IMR-90 (cell line): ENCODE data around the gene CALN1. TPM values are rescaled to one million over a fixed set of nuclear protein-coding genes. Genes with fewer than 3 reads are reported as not detected.

ENCODE experiments used
- ATAC-seq: fragments of 200-7000 bp; cut with Tn5 transposase; 2 replicates; pipeline ENCODE4 v1.9.1; 2020; ENCODE audit warnings: low read depth, mild to moderate bottlenecking, moderate library complexity
- BruUV-seq: library from RNA; stranded (reverse); fragments of 400-500 nt; replicated peaks from 2 replicates; lab custom pipeline; 2021; lab: Mats Ljungman, UMichigan
- CTCF ChIA-PET: fragments of 300-600 bp; formaldehyde crosslinking; extraction: SDS; loops from one replicate; lab custom pipeline; 2021; ENCODE audit warnings: antibody characterized with exemption; lab: Yijun Ruan, JAX
- POLR2A ChIA-PET: fragments of 300-600 bp; sonication (Branson Sonifier 250); formaldehyde crosslinking; loops from one replicate; lab custom pipeline; 2022; ENCODE audit warnings: antibody characterized with exemption; ENCODE audit not compliant: unreplicated experiment; lab: Charles Lee
- DNase-seq: peaks from one replicate; pipeline ENCODE4 v3.0.0; 2013
- H2AFZ ChIP-seq: replicated peaks from 2 replicates; pipeline ENCODE3; 2013; ENCODE audit warnings: low read length, mild to moderate bottlenecking; ENCODE audit not compliant: poor library complexity
- H2AK5ac ChIP-seq: 2 replicates; pipeline ENCODE4 v1.6.1; 2013; ENCODE audit warnings: low read depth, low read length, inconsistent platforms
- H2AK9ac ChIP-seq: replicated peaks from 2 replicates; pipeline ENCODE3; 2013; ENCODE audit warnings: mild to moderate bottlenecking, low read depth, low read length, moderate library complexity; ENCODE audit not compliant: poor library complexity
- H2BK120ac ChIP-seq: 2 replicates; pipeline ENCODE4 v1.6.1; 2013; ENCODE audit warnings: low read depth, low read length, inconsistent platforms
- H2BK15ac ChIP-seq: 3 replicates; pipeline ENCODE4 v1.6.1; 2013; ENCODE audit warnings: low read depth, low read length, inconsistent platforms
- H2BK20ac ChIP-seq: 2 replicates; pipeline ENCODE4 v1.6.1; 2013; ENCODE audit warnings: low read depth, mild to moderate bottlenecking, inconsistent platforms, low read length, moderate library complexity
- H2BK5ac ChIP-seq: 2 replicates; pipeline ENCODE4 v1.6.1; 2013; ENCODE audit warnings: mild to moderate bottlenecking, low read depth, low read length, inconsistent platforms; ENCODE audit not compliant: poor library complexity, severe bottlenecking
- H3K14ac ChIP-seq: replicated peaks from 2 replicates; pipeline ENCODE4 v1.6.1; 2013; ENCODE audit warnings: low read depth, low read length, inconsistent platforms
- H3K18ac ChIP-seq: 2 replicates; pipeline ENCODE4 v1.6.1; 2013; ENCODE audit warnings: low read depth, low read length, control low read depth
- H3K23ac ChIP-seq: 2 replicates; pipeline ENCODE4 v1.6.1; 2013; ENCODE audit warnings: low read depth, low read length, inconsistent platforms
- H3K27ac ChIP-seq: 2 replicates; pipeline ENCODE4 v1.5.1; 2013; ENCODE audit warnings: mild to moderate bottlenecking, control low read depth, low read length; ENCODE audit not compliant: insufficient read depth
- H3K27me3 ChIP-seq: 2 replicates; pipeline ENCODE4 v1.6.1; 2013; ENCODE audit warnings: low read length; ENCODE audit not compliant: control insufficient read depth, insufficient read depth
- H3K36me3 ChIP-seq: 2 replicates; pipeline ENCODE4 v1.6.1; 2013; ENCODE audit warnings: low read length, mixed read lengths; ENCODE audit not compliant: control insufficient read depth, insufficient read depth
- H3K4ac ChIP-seq: 2 replicates; pipeline ENCODE4 v1.6.1; 2013; ENCODE audit warnings: low read depth, low read length, inconsistent platforms
- H3K4me1 ChIP-seq: 2 replicates; pipeline ENCODE4 v1.6.1; 2013; ENCODE audit warnings: low read length, mixed read lengths; ENCODE audit not compliant: control insufficient read depth, insufficient read depth
- H3K4me2 ChIP-seq: 2 replicates; pipeline ENCODE4 v1.6.1; 2013; ENCODE audit warnings: low read depth, mild to moderate bottlenecking, control low read depth, low read length, moderate library complexity
- H3K4me3 ChIP-seq: 2 replicates; pipeline ENCODE4 v1.5.1; 2013; ENCODE audit warnings: low read depth, mild to moderate bottlenecking, control low read depth, low read length, moderate library complexity; ENCODE audit not compliant: insufficient read depth
- H3K56ac ChIP-seq: 2 replicates; pipeline ENCODE4 v1.6.1; 2013; ENCODE audit warnings: low read length, inconsistent platforms; ENCODE audit not compliant: insufficient read depth; ENCODE audit errors: extremely low read depth
- H3K79me1 ChIP-seq, 2 experiments: 2 replicates each; pipeline ENCODE4 v1.6.1; 2013; ENCODE audit warnings: low read length in 2 of 2, inconsistent platforms in 1 of 2, low read depth in 1 of 2
- H3K9ac ChIP-seq: 2 replicates; pipeline ENCODE4 v1.6.1; 2013; ENCODE audit warnings: low read depth, low read length, control low read depth
- H3K9me1 ChIP-seq: 2 replicates; pipeline ENCODE4 v1.6.1; 2013; ENCODE audit warnings: low read length, inconsistent platforms; ENCODE audit not compliant: insufficient read depth
- H3K9me3 ChIP-seq: 2 replicates; pipeline ENCODE4 v1.6.1; 2013; ENCODE audit warnings: low read length; ENCODE audit not compliant: control insufficient read depth, insufficient read depth
- H4K20me1 ChIP-seq: 2 replicates; pipeline ENCODE4 v1.6.1; 2013; ENCODE audit warnings: low read length, inconsistent platforms; ENCODE audit not compliant: insufficient read depth
- H4K5ac ChIP-seq: 2 replicates; pipeline ENCODE4 v1.6.1; 2013; ENCODE audit warnings: mild to moderate bottlenecking, low read depth, low read length, control low read depth
- H4K8ac ChIP-seq, 2 experiments: 2 replicates each; pipeline ENCODE4 v1.6.1; 2013; ENCODE audit warnings: low read depth in 2 of 2, low read length in 2 of 2, control low read depth in 1 of 2, inconsistent platforms in 1 of 2
- H4K91ac ChIP-seq: 2 replicates; pipeline ENCODE4 v1.6.1; 2013; ENCODE audit warnings: low read depth, low read length, inconsistent platforms; ENCODE audit not compliant: insufficient read depth
- BHLHE40 ChIP-seq: fragments of 150-350 bp; IDR thresholded peaks from 2 replicates; pipeline ENCODE4 v1.6.1; 2016; ENCODE audit warnings: mild to moderate bottlenecking, low read depth, low read length
- CEBPB ChIP-seq: IDR thresholded peaks from 2 replicates; pipeline ENCODE4 v1.6.1; 2012; ENCODE audit warnings: low read depth, low read length, improper control_type of control experiment
- CHD1 ChIP-seq: IDR thresholded peaks from 2 replicates; pipeline ENCODE4 v1.6.1; 2012; ENCODE audit warnings: low read depth, low read length, improper control_type of control experiment
- CTCF ChIP-seq: conservative IDR thresholded peaks from 2 replicates; pipeline ENCODE4 v1.5.1; 2012; ENCODE audit warnings: mild to moderate bottlenecking, low read depth, low read length, improper control_type of control experiment
- ELK1 ChIP-seq: fragments of 150-350 bp; IDR thresholded peaks from 2 replicates; pipeline ENCODE4 v1.6.1; 2016; ENCODE audit warnings: low read depth, mild to moderate bottlenecking, low read length, moderate library complexity, borderline replicate concordance
- MAFK ChIP-seq: IDR thresholded peaks from 2 replicates; pipeline ENCODE4 v1.6.1; 2012; ENCODE audit warnings: low read depth, low read length, improper control_type of control experiment
- MAZ ChIP-seq: IDR thresholded peaks from 2 replicates; pipeline ENCODE4 v1.6.1; 2012; ENCODE audit warnings: low read depth, mild to moderate bottlenecking, low read length, improper control_type of control experiment, moderate library complexity, borderline replicate concordance
- MXI1 ChIP-seq: IDR thresholded peaks from 2 replicates; pipeline ENCODE4 v1.6.1; 2012; ENCODE audit warnings: low read depth, mild to moderate bottlenecking, low read length, moderate library complexity, borderline replicate concordance
- NFE2L2 ChIP-seq: fragments of 150-350 bp; IDR thresholded peaks from 2 replicates; pipeline ENCODE4 v1.6.1; 2016; ENCODE audit warnings: low read depth, mild to moderate bottlenecking, low read length
- RAD21 ChIP-seq: IDR thresholded peaks from 2 replicates; pipeline ENCODE4 v1.6.1; 2012; ENCODE audit warnings: low read length, improper control_type of control experiment
- RFX5 ChIP-seq: IDR thresholded peaks from 2 replicates; pipeline ENCODE4 v1.8.0; 2012; ENCODE audit warnings: low read depth, mild to moderate bottlenecking, low read length, moderate library complexity
- SMC3 ChIP-seq: fragments of 150-350 bp; IDR thresholded peaks from 2 replicates; pipeline ENCODE4 v1.6.1; 2016; ENCODE audit warnings: low read depth, mild to moderate bottlenecking, antibody characterized with exemption, low read length, moderate library complexity
- WGBS, 2 experiments: methylation state at CpG; one replicate each; pipeline versions ENCODE4 v1.1.5 to v1.1.7; 2013; ENCODE audit warnings: missing lambda C conversion rate in 2 of 2; ENCODE audit not compliant: insufficient read length in 1 of 2; ENCODE audit errors: extremely low coverage in 2 of 2; 5-methylcytosine and 5-hydroxymethylcytosine counted together
- dilution Hi-C: fragments of 300-500 bp; cut with HindIII; formaldehyde crosslinking; loops from one replicate; pipeline ENCODE4 v1.14.3; 2018; ENCODE audit warnings: low sequenced_read_pairs; ENCODE audit not compliant: unreplicated experiment
- in situ Hi-C: fragments of 300-500 bp; cut with MboI; formaldehyde crosslinking; loops from 3 replicates; pipeline ENCODE4 v1.14.3; 2019; ENCODE audit warnings: low sequenced_read_pairs, inconsistent platforms, mixed read lengths
- intact Hi-C: fragments of 100-400 bp; cut with micrococcal nuclease; formaldehyde crosslinking; loops from 2 replicates; pipeline ENCODE4 v1.10.0; 2022
- polyA plus RNA-seq, 3 experiments: library from polyadenylated mRNA; depleted of rRNA; stranded (reverse); fragments of >200 nt; gene quantifications; 2 replicates each; pipeline ENCODE4 v1.2.3, GENCODE V29; 2012; ENCODE audit warnings: low replicate concordance in 1 of 3
- total RNA-seq: library from RNA; depleted of rRNA; stranded (reverse); fragments of >200 nt; gene quantifications from 2 replicates; pipeline ENCODE4 v1.2.3, GENCODE V29; 2012
- TF ChIP-seq, protein P1 (sequence below): fragments of 150-350 bp; IDR thresholded peaks from 2 replicates; pipeline ENCODE4 v1.6.1; 2017; ENCODE audit warnings: mild to moderate bottlenecking, antibody characterized with exemption, low read length, low read depth

CALN1 gene
- total and polyA plus RNA-seq, 2 of the 4 experiments (the other 2 are of a cell fraction) = not detected

DNA sequence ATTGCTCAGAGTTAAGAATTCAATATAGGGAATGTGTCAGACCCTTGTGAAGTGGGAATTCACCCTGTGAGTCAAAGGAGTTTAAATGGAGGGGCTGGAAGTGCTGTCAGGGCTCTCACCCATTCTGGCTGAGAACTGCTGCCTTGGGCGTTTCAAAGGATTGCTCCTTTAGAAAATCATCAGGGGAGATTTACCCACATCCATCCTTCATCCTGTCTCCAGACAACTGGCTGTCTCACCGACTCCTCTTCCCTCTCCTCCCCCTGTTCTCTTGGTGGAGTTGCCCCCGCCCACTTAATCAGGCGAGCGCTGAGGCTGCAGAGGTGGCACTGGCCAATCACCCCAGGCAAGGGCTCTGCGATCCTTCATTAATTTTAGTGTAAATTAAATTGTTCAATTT lies 554.8 kb downstream of the CALN1 start:
- no peak overlapping the region for H3K56ac ChIP-seq
- in situ Hi-C loops (no loop called here), intact Hi-C loops (no loop called here), dilution Hi-C loops (no loop called here)
- no peak overlapping the region for H2BK120ac ChIP-seq
- no peaks in the 10 kb centered on the region for H3K79me1 ChIP-seq
- H3K23ac ChIP-seq = no peak overlapping the region
- ChIA-PET POLR2A (no interaction called here), CTCF (no interaction called here)
- H3K14ac ChIP-seq = no peak overlapping the region
- no peak overlapping the region for H4K8ac ChIP-seq
- H4K20me1 ChIP-seq = no peaks in the 10 kb centered on the region
- no peak overlapping the region for H2AK9ac ChIP-seq
- H2AK5ac ChIP-seq = no peak overlapping the region
- no peak overlapping the region for H3K27ac ChIP-seq
- TF ChIP-seq CHD1 = no peak
- no peak for TF ChIP-seq BHLHE40
- TF ChIP-seq RAD21 = no peak
- no peak for TF ChIP-seq NFE2L2
- no peak for TF ChIP-seq MXI1
- no peak for TF ChIP-seq ELK1
- TF ChIP-seq RFX5 = no peak
- TF ChIP-seq CTCF = no peak
- no peak for TF ChIP-seq CEBPB
- TF ChIP-seq, protein P1, sequence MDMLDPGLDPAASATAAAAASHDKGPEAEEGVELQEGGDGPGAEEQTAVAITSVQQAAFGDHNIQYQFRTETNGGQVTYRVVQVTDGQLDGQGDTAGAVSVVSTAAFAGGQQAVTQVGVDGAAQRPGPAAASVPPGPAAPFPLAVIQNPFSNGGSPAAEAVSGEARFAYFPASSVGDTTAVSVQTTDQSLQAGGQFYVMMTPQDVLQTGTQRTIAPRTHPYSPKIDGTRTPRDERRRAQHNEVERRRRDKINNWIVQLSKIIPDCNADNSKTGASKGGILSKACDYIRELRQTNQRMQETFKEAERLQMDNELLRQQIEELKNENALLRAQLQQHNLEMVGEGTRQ = no peak
- TF ChIP-seq SMC3 = no peak
- no peak for TF ChIP-seq MAZ
- no peak for TF ChIP-seq MAFK
- no peak overlapping the region for H4K5ac ChIP-seq
- H3K4ac ChIP-seq = no peak overlapping the region
- H3K4me3 ChIP-seq = no peak overlapping the region
- H3K9me1 ChIP-seq = no peaks in the 10 kb centered on the region
- ATAC-seq = no peak
- H3K36me3 ChIP-seq = no peaks in the 10 kb centered on the region
- no peak overlapping the region for H3K9ac ChIP-seq
- H2BK15ac ChIP-seq = no peak overlapping the region
- H2BK20ac ChIP-seq = no peak overlapping the region
- H2BK5ac ChIP-seq = no peak overlapping the region
- no peaks in the 10 kb centered on the region for H3K27me3 ChIP-seq
- H3K18ac ChIP-seq = no peak overlapping the region
- WGBS, 2 experiments = no CpG with 5 or more reads among the region's 6 CpGs
- no peak overlapping the region for H3K4me2 ChIP-seq
- no peaks in the 10 kb centered on the region for H3K4me1 ChIP-seq
- no peak for DNase-seq
- H3K9me3 ChIP-seq = peaks cover 7% of the 10 kb centered on the region; the same call in 1 of the 2 replicates
- BruUV-seq = no TSS peak
- no peak overlapping the region for H2AFZ ChIP-seq
- no peak overlapping the region for H4K91ac ChIP-seq
